ENCODE data around the gene AXIN1.

Gene AXIN1

DNA sequence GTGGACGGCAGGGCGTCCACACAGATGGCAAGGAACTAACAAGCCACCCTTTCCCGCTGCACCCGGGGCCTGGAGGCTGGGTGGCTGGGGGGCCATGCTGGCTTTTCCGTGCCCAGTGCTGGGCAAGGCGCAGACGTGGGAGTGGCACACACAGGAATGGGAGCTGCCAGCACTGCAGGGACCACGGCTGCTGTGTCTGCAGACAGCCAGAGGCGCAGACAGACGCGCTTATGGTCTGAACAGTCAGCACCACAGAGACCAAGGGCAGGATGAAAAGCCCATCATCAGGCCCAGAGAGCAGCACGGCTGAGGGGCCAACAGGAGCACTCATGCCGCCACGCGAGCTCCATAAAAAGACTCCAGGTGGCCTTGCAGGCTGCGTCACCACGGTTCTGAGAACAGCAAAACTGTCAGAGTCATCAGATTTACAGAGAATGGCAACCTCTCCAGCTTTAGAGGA, 45.6 kb downstream of the AXIN1 start:
- DNase-seq (ENCODE audit: low read depth in 1 of 2, low spot score in 1 of 2): no peak

- no peak for DNase-seq (ENCODE audit: low read depth in 1 of 2, low spot score in 1 of 2)
Measured at GRCh38 chr16:305916-306626, 46.5 kb downstream of the AXIN1 start.

GRCh38 chr16:303760-304505, 48.6 kb downstream of the AXIN1 start:
- no peak for DNase-seq (ENCODE audit: low read depth in 1 of 2, low spot score in 1 of 2)

DNA sequence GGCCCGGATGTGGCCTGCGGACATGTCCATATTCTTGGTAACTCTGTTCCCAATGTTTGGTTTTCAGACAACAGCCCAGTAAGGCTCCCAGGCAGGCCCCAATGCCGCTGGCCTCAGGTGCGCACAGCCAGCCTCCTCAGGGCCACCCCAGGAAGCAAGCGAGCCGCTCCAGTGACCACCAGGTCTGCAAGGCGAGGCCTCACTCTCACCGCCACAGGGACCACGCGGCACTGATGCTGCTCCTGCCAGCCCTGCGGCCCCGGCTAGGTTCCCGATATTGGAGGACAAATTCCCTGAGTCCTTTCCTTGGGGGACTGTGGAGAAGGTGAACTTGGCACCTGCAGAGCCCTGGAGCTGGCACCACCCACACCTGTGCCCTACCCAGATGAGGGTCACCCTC, 50.6 kb downstream of the AXIN1 start:
- no peak for DNase-seq (ENCODE audit: low read depth in 1 of 2, low spot score in 1 of 2)

GRCh38 chr16:301235-301634, 51.3 kb downstream of the AXIN1 start:
- DNase-seq (ENCODE audit: low read depth in 1 of 2, low spot score in 1 of 2): no peak

DNA sequence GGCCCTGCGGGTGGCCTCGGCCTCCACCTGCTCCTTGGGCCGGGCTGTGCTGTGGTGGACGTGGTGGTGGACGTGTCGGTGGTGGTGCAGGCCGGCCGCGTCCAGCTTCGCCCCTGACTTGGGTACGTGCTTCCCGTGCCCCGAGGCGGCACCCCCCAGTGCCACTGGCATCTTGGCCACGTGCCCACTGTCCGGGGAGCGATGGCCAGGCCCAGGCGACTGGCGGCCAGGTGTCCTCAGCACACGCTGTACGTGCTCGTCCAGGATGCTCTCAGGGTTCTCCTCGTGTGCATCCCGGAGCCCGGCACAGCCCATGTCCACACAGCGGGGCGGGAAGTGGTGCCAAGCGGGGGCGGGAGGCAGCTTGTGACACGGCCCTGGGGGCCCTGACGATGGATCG, 54.7 kb downstream of the AXIN1 start:
- DNase-seq (ENCODE audit: low read depth in 1 of 2, low spot score in 1 of 2): no peak

- DNase-seq (ENCODE audit: low read depth in 1 of 2, low spot score in 1 of 2): no peak
Measured at GRCh38 chr16:296806-297510, 55.6 kb downstream of the AXIN1 start.

- DNase-seq (ENCODE audit: low read depth in 1 of 2, low spot score in 1 of 2): no peak
Measured at GRCh38 chr16:296276-296675, 56.2 kb downstream of the AXIN1 start.

- DNase-seq (ENCODE audit: low read depth in 1 of 2, low spot score in 1 of 2): no peak
Measured at GRCh38 chr16:293043-293775, 59.3 kb downstream of the AXIN1 start.

- no peak for DNase-seq (ENCODE audit: low read depth in 1 of 2, low spot score in 1 of 2)
Measured at GRCh38 chr16:291539-291938, 61.0 kb downstream of the AXIN1 start.

DNA sequence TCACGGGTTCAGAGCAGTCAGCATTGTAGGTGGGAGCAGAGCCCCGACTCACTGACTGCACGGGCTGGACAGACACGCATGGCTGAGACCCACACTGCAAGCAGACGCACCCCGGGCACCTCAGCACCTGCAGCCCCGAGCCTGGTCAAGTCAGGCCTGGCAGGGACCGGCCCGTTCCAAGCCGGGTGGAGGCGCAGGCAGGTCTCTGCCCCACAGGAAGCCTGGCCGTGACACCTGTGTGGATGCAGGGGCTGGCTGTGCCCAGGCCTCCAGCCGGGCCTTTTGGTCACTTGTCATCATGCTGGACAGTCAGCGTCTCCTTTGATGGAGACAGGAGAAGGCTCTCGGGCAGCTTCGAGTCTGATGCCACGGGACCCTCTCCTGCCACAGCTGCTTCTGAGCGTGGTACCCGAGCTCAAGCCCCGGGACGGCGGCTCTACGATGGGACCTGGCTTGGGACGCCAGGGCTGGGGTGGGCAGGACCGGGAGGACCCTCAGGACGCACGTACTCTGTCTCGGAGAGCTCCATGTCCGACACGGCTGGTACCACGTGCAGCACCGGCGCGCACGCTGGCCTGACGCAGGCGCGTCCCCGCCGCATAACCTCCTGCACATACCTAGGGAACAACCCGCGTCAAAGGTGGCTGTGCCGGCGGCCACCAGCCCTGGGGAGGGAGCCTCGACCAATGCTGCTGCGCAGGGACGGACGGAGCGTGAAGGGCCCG, 61.7 kb downstream of the AXIN1 start:
- DNase-seq (ENCODE audit: low read depth in 1 of 2, low spot score in 1 of 2): no peak

GRCh38 chr16:290015-290680, 62.4 kb downstream of the AXIN1 start:
- DNase-seq (ENCODE audit: low read depth in 1 of 2, low spot score in 1 of 2): no peak

DNA sequence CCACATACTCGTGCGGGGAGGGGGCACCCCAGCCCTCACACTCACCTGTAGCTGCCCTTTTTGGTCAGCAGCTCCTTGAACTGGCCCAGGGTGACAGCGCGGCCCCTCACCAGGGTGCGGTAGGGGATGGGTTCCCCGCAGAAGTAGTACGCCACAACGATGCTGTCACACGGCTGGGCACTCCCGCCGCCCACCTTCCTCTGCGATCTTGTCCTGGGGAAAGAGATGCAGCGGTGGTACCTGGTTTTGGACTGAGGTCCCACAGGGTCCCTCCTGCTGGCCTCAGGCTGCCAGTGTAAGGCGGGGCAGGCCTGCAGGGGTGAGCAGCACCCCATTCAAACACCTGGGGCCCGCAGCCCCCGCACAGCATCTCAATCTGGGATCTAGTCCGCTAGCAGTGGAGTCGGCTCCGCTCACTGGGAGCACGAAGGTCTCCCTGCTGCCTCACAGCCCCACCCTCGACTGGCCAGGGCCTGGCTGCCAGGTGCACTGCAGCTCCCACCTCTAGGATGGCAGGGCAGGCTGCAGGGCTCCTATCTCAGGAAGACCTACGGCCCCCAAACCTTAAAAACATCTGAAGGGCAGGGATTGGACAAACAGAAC, 63.0 kb downstream of the AXIN1 start:
- no peak for DNase-seq (ENCODE audit: low read depth in 1 of 2, low spot score in 1 of 2)

DNA sequence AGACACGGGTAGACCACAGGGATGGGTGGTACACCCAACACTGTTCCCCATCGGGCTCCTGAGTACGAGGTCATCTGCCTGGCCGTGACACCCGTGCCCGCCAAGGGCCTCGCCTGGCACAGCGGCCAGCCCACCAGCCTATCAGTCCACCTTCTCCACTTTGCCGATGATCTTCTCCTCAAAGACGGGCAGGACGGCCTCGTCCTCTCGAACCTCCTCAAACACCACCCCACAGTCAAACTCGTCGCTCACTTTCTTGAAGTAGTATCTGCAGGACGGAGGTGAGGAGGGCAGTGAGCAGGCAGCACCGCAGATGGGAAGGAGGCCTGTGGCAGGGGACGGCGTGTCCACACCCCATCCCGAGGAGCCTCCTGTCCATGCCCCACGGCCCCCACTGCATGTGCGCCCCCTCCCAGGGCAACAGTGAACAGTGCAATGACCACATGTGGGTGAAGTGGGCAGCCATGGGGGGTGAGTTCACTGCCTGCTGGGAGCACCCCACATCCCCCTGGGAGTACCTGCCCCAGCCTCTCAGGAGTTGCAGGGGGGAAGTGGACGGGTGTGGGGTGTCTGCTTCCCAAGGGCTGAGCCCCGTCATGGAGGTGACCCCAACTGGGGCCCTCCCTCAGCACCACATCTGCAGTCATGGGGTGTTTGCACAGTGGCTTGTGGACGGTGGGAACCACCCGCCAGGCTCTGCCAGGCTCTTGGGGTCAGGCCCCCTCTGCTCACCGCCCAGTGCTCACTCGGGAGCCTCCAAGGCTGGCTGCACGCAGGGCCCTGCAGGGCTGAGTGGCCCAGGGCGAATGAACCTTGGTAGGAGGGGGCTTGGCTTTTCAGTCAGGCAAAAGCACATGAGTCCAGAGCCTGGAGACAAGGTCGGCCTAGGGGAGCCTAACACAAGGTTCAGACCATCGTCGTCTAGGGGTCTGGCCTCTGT, 64.3 kb downstream of the AXIN1 start:
- DNase-seq (ENCODE audit: low read depth in 1 of 2, low spot score in 1 of 2): no peak

DNA sequence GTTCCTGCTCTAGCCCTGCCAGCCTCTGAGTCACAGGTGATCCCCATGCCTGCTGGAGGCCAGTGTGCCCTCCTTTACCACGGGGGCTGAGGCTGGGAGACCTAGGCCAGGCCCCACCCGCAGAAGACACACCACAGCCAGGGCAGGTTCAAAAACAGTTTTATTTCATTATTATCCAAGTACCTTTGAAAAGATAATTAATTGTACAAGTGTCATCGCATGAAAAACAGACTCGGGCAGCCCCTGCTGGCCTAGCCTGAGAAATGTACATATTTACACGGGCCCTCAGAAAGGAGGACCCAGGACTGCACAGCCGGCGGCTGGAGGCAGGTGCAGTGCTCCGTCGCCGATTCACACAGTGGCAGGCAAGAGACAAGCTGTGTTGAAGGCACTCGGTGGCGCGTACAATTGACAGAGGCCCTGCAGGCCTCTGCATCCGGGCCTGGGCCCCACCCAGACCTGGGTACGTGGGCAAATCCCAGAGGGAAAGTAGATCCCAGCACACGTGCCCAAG, 65.2 kb downstream of the AXIN1 start:
- no peak for DNase-seq (ENCODE audit: low read depth in 1 of 2, low spot score in 1 of 2)

DNA sequence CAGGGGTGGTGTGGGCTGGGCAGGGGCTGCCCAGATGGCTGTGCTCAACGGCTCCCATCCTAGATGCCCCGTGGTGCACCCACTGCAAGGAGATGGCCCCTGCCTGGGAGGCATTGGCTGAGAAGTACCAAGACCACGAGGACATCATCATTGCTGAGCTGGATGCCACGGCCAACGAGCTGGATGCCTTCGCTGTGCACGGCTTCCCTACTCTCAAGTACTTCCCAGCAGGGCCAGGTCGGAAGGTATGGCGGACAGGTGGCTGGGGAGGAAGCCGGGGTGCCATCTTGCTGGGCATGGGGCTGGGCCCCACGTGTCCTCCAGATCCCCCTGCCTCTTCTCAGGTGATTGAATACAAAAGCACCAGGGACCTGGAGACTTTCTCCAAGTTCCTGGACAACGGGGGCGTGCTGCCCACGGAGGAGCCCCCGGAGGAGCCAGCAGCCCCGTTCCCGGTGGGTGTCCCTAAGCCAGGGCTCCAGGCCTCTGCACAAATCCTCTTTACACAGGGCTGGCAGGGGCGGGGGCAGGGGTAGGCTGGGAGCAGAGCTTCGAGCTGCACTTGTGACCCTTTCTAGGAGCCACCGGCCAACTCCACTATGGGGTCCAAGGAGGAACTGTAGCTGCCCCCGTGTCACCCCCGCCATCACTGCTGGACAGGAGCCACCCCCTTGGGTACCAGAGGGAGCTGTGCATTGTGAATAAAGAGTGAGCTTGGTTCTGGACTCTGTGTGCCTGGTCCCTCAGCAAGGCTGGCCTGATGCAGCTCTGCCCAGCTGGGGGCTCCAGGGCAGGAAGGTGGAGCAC, 65.8 kb downstream of the AXIN1 start:
- no peak for DNase-seq (ENCODE audit: low read depth in 1 of 2, low spot score in 1 of 2)

DNA sequence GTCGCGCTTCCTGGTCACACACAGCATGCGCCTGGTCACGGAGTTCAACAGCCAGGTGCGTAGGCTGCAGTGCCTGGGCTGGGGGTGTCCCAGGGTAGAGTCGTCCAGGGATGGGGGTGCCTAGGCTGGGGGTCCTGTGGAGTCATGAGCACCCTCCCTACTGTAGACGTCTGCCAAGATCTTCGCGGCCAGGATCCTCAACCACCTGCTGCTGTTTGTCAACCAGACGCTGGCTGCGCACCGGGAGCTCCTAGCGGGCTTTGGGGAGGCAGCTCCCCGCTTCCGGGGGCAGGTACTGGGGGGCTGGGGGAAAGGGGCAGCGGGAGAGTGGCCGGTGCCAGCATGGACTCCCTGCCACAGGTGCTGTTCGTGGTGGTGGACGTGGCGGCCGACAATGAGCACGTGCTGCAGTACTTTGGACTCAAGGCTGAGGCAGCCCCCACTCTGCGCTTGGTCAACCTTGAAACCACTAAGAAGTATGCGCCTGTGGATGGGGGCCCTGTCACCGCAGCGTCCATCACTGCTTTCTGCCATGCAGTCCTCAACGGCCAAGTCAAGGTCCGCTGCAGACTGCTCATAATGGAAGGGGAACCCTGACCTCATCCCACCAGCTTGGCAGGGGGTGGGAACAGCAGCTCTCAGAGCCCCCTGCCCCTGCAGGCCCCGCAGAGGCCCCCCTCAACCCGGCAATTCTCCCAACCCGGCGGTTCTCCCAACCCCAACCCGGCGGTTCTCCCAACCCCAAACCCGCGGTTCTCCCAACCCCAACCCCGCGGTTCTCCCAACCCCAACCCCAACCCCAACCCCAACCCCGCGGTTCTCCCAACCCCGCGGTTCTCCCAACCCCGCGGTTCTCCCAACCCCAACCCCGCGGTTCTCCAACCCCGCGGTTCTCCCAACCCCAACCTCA, 67.1 kb downstream of the AXIN1 start:
- DNase-seq (ENCODE audit: low read depth in 1 of 2, low spot score in 1 of 2): no peak

All from activated T-helper 1 cell treated with anti-CD3 and anti-CD28 coated beads, Interleukin-2, amount 50 U/mL, for 16 hours (primary cell).